Measurements from ENCODE around the gene AFAP1.

AFAP1 gene

GRCh38 chr4:7868436-7868775, 71.3 kb downstream of the AFAP1 start:
- TF ChIP-seq TAF1 (IDR thresholded peaks at IDR 0.05; ENCODE audit: borderline replicate concordance, insufficient read depth, low read length) (no peak), FOXP2 (optimal IDR thresholded peaks at IDR 0.05; ENCODE audit: borderline replicate concordance, extremely low read depth, extremely low read length, insufficient read depth) (no peak), POLR2AphosphoS5 (IDR thresholded peaks at IDR 0.05; ENCODE audit: low read depth, low read length) (no peak), SIN3A (IDR thresholded peaks at IDR 0.05; ENCODE audit: borderline replicate concordance, insufficient read depth, low read length) (no peak), REST (IDR thresholded peaks at IDR 0.05; ENCODE audit: insufficient read depth in 1 of 2, low read depth in 2 of 2, low read length in 2 of 2) (no peak)

GRCh38 chr4:7867701-7868435, 71.8 kb downstream of the AFAP1 start:
- TF ChIP-seq REST (IDR thresholded peaks at IDR 0.05; ENCODE audit: insufficient read depth in 1 of 2, low read depth in 2 of 2, low read length in 2 of 2) (no peak), FOXP2 (optimal IDR thresholded peaks at IDR 0.05; ENCODE audit: borderline replicate concordance, extremely low read depth, extremely low read length, insufficient read depth) (no peak), SIN3A (IDR thresholded peaks at IDR 0.05; ENCODE audit: borderline replicate concordance, insufficient read depth, low read length) (no peak), TAF1 (IDR thresholded peaks at IDR 0.05; ENCODE audit: borderline replicate concordance, insufficient read depth, low read length) (no peak), POLR2AphosphoS5 (IDR thresholded peaks at IDR 0.05; ENCODE audit: low read depth, low read length) (no peak)

GRCh38 chr4:7867191-7867590, 72.5 kb downstream of the AFAP1 start:
- TF ChIP-seq POLR2AphosphoS5 (IDR thresholded peaks at IDR 0.05; ENCODE audit: low read depth, low read length) (no peak), SIN3A (IDR thresholded peaks at IDR 0.05; ENCODE audit: borderline replicate concordance, insufficient read depth, low read length) (no peak)

- TF ChIP-seq SIN3A (IDR thresholded peaks at IDR 0.05; ENCODE audit: borderline replicate concordance, insufficient read depth, low read length) (no peak), POLR2AphosphoS5 (IDR thresholded peaks at IDR 0.05; ENCODE audit: low read depth, low read length) (no peak), REST (IDR thresholded peaks at IDR 0.05; ENCODE audit: insufficient read depth in 1 of 2, low read depth in 2 of 2, low read length in 2 of 2) (no peak), TAF1 (IDR thresholded peaks at IDR 0.05; ENCODE audit: borderline replicate concordance, insufficient read depth, low read length) (no peak), FOXP2 (optimal IDR thresholded peaks at IDR 0.05; ENCODE audit: borderline replicate concordance, extremely low read depth, extremely low read length, insufficient read depth) (no peak)
Measured at GRCh38 chr4:7865533-7865932, 74.1 kb downstream of the AFAP1 start.

- no peak for TF ChIP-seq POLR2AphosphoS5 (IDR thresholded peaks at IDR 0.05; ENCODE audit: low read depth, low read length)
- no peak for TF ChIP-seq FOXP2 (optimal IDR thresholded peaks at IDR 0.05; ENCODE audit: borderline replicate concordance, extremely low read depth, extremely low read length, insufficient read depth)
- no peak for TF ChIP-seq REST (IDR thresholded peaks at IDR 0.05; ENCODE audit: insufficient read depth in 1 of 2, low read depth in 2 of 2, low read length in 2 of 2)
- TF ChIP-seq TAF1 (IDR thresholded peaks at IDR 0.05; ENCODE audit: borderline replicate concordance, insufficient read depth, low read length) = no peak
- no peak for TF ChIP-seq SIN3A (IDR thresholded peaks at IDR 0.05; ENCODE audit: borderline replicate concordance, insufficient read depth, low read length)
Measured at GRCh38 chr4:7864685-7865084, 75.0 kb downstream of the AFAP1 start.

Measured in PFSK-1 (cell line).